HepG2 (cell line): ENCODE measurements around the gene ARHGEF26. TPM values are rescaled to one million over a fixed set of nuclear protein-coding genes. Genes with fewer than 3 reads are reported as not detected.

Source experiments
- ATAC-seq: fragments of 200-7000 bp; cut with Tn5 transposase; 3 replicates; pipeline ENCODE4 v1.9.1; 2020; ENCODE audit warnings: mild to moderate bottlenecking, moderate library complexity
- BruUV-seq: library from RNA; stranded (reverse); fragments of 400-500 nt; replicated peaks from 2 replicates; lab custom pipeline; 2021; lab: Mats Ljungman, UMichigan
- CTCF ChIA-PET: fragments of 300-600 bp; formaldehyde crosslinking; extraction: SDS; loops from one replicate; lab custom pipeline; 2021; ENCODE audit warnings: low total read pairs, inconsistent platforms, low intra/inter-chr PET ratio; lab: Yijun Ruan, JAX
- POLR2A ChIA-PET: fragments of 350-600 bp; sonication (Branson Sonifier 250); formaldehyde crosslinking; loops from one replicate; lab custom pipeline; 2020; ENCODE audit warnings: antibody characterized with exemption, inconsistent platforms; lab: Yijun Ruan, JAX
- DNase-seq: peaks from one replicate; pipeline ENCODE4 v3.0.0-alpha.2; 2015; ENCODE audit warnings: low spot score
- FAIRE-seq: peaks from 3 replicates; lab custom pipeline; 2011; peaks lifted over from hg19 to GRCh38; lab: Jason Lieb, UNC
- H2AFZ ChIP-seq: one replicate; pipeline ENCODE4 v1.6.1; 2011; ENCODE audit warnings: low read length, inconsistent platforms
- H3K27ac ChIP-seq: fragments of 300-600 bp; 3 replicates; pipeline ENCODE4 v1.8.0; 2011; ENCODE audit warnings: mixed run types, mild to moderate bottlenecking, mixed read lengths, low read length, inconsistent platforms; ENCODE audit not compliant: insufficient read depth; ENCODE audit errors: extremely low read length
- H3K27me3 ChIP-seq, 2 experiments: fragments of 200-600 bp in 1 of 2; 2 replicates in 1 of 2; 3 replicates in 1 of 2; pipeline versions ENCODE4 v1.6.0 to v1.8.0; 2011; ENCODE audit warnings: low read length in 2 of 2, mild to moderate bottlenecking in 2 of 2, moderate library complexity in 2 of 2, inconsistent platforms in 1 of 2; ENCODE audit not compliant: insufficient read depth in 2 of 2, control insufficient read depth in 1 of 2
- H3K36me3 ChIP-seq, 2 experiments: fragments of 200-600 bp in 1 of 2; replicated peaks in 1 of 2; 2 replicates in 1 of 2; 3 replicates in 1 of 2; pipeline versions ENCODE4 v1.5.1 to v1.8.0; 2011; ENCODE audit warnings: low read length in 2 of 2, inconsistent platforms in 1 of 2; ENCODE audit not compliant: insufficient read depth in 2 of 2, control insufficient read depth in 1 of 2
- H3K4me1 ChIP-seq: 2 replicates; pipeline ENCODE4 v1.5.1; 2012; ENCODE audit warnings: low read length, inconsistent platforms; ENCODE audit not compliant: insufficient read depth
- H3K4me2 ChIP-seq: 2 replicates; pipeline ENCODE4 v1.6.0; 2011; ENCODE audit warnings: low read depth, low read length, inconsistent platforms
- H3K4me3 ChIP-seq, 3 experiments: fragments of 200-600 bp in 1 of 3; sonication (generic), shearing (Covaris generic) in 1 of 3; replicated peaks in 1 of 3; 2 replicates each; pipeline ENCODE4 v1.5.1; 2011 to 2016; ENCODE audit warnings: low read length in 3 of 3, inconsistent platforms in 2 of 3, low read depth in 2 of 3, mild to moderate bottlenecking in 2 of 3, control low read depth in 1 of 3, mixed read lengths in 1 of 3; ENCODE audit not compliant: insufficient read depth in 1 of 3
- H3K79me2 ChIP-seq: one replicate; pipeline ENCODE4 v1.6.1; 2011; ENCODE audit warnings: low read length, inconsistent platforms; ENCODE audit not compliant: insufficient read depth
- H3K9ac ChIP-seq: 2 replicates; pipeline ENCODE4 v1.6.0; 2011; ENCODE audit warnings: mild to moderate bottlenecking, low read depth, low read length, inconsistent platforms; ENCODE audit not compliant: insufficient read depth
- H3K9me3 ChIP-seq: 2 replicates; pipeline ENCODE4 v1.5.1; 2012; ENCODE audit warnings: mild to moderate bottlenecking, low read length
- H4K20me1 ChIP-seq: 2 replicates; pipeline ENCODE4 v1.6.0; 2011; ENCODE audit warnings: inconsistent platforms, mild to moderate bottlenecking, low read length, moderate library complexity; ENCODE audit not compliant: insufficient read depth
- FOXO4 ChIP-seq: sonication (generic); formaldehyde crosslinking; conservative IDR thresholded peaks from 2 replicates; pipeline ENCODE4 v1.8.1; 2023; ENCODE audit warnings: missing genetic modification reagents
- HNRNPLL ChIP-seq: fragments of 200-400 bp; formaldehyde crosslinking; IDR thresholded peaks from 2 replicates; pipeline ENCODE4 v1.6.1; 2017; ENCODE audit warnings: mild to moderate bottlenecking, low read depth, low read length; ENCODE audit not compliant: poor library complexity, severe bottlenecking
- MIXL1 ChIP-seq: IDR thresholded peaks from 2 replicates; pipeline ENCODE4 v1.6.1; 2016
- MZF1 ChIP-seq: sonication (generic); formaldehyde crosslinking; IDR thresholded peaks from 2 replicates; pipeline ENCODE4 v1.8.1; 2023; ENCODE audit warnings: mild to moderate bottlenecking, missing genetic modification reagents, borderline replicate concordance
- PRMT3 ChIP-seq: sonication (generic); formaldehyde crosslinking; IDR thresholded peaks from 2 replicates; pipeline ENCODE4 v1.8.1; 2022; ENCODE audit warnings: low read depth, mild to moderate bottlenecking, moderate library complexity, missing genetic modification reagents, borderline replicate concordance
- SETDB1 ChIP-seq: sonication (generic); formaldehyde crosslinking; IDR thresholded peaks from 2 replicates; pipeline ENCODE4 v1.5.1; 2020; ENCODE audit warnings: missing genetic modification reagents, mild to moderate bottlenecking, borderline replicate concordance
- USF2 ChIP-seq, 2 experiments: sonication (generic) in 1 of 2; formaldehyde crosslinking in 1 of 2; IDR thresholded peaks; 2 replicates each; pipeline versions ENCODE4 v1.5.1 to v1.6.1; 2011 to 2020; ENCODE audit warnings: borderline replicate concordance in 1 of 2, low read depth in 1 of 2, low read length in 1 of 2, mild to moderate bottlenecking in 1 of 2, missing genetic modification reagents in 1 of 2, moderate library complexity in 1 of 2
- ZNF17 ChIP-seq: sonication (generic); formaldehyde crosslinking; IDR thresholded peaks from 2 replicates; pipeline ENCODE4 v1.5.0; 2020; ENCODE audit warnings: mild to moderate bottlenecking, missing genetic modification reagents
- ZNF335 ChIP-seq: sonication (generic); formaldehyde crosslinking; IDR thresholded peaks from 2 replicates; pipeline ENCODE4 v1.4.0; 2020; ENCODE audit warnings: missing genetic modification reagents
- ZNF407 ChIP-seq: sonication (generic); formaldehyde crosslinking; IDR thresholded peaks from one replicate; pipeline ENCODE4 v1.5.1; 2020; ENCODE audit warnings: mild to moderate bottlenecking, missing genetic modification reagents; ENCODE audit errors: not compliant biosample characterization
- WGBS: methylation state at CpG from one replicate; pipeline ENCODE4 v1.1.6; 2017; ENCODE audit warnings: low lambda C conversion rate; 5-methylcytosine and 5-hydroxymethylcytosine counted together
- in situ Hi-C: cut with HindIII; loops from 2 replicates; pipeline ENCODE4 v1.10.0; 2017; ENCODE audit warnings: low pct_unique_long_range_greater_than_20kb; ENCODE audit not compliant: extremely low pct_ligation_motif_present
- intact Hi-C: fragments of 100-400 bp; cut with micrococcal nuclease; formaldehyde crosslinking; loops from one replicate; pipeline ENCODE4 v1.10.0; 2022; ENCODE audit not compliant: unreplicated experiment
- polyA plus RNA-seq, 8 experiments: library from polyadenylated mRNA; depleted of rRNA in 3 of 8; stranded (reverse) in 7 of 8; unstranded in 1 of 8; fragments of >200 nt; fragmentation: Illumina TruSeq in 4 of 8; extraction: Trizol in 4 of 8; gene quantifications; 2 replicates each; pipeline versions ENCODE4 v1.2.1 to v1.2.3, GENCODE V29; 2011 to 2016; ENCODE audit warnings: low read depth in 4 of 8, missing spikeins in 1 of 8, mixed read lengths in 1 of 8; ENCODE audit not compliant: insufficient read depth in 1 of 8
- total RNA-seq, 5 experiments: library from RNA; depleted of rRNA; stranded (reverse); fragments of >200 nt; fragmentation: Illumina TruSeq; extraction: Trizol; gene quantifications; 2 replicates each; pipeline ENCODE4 v1.2.3, GENCODE V29; 2016; ENCODE audit warnings: low read depth in 1 of 5

The ARHGEF26 gene
- total and polyA plus RNA-seq, 2 of the 13 experiments (the other 11 are each of a cell fraction or from before 2014, with no cell fraction given) = 0.74 to 6.1 TPM

DNA sequence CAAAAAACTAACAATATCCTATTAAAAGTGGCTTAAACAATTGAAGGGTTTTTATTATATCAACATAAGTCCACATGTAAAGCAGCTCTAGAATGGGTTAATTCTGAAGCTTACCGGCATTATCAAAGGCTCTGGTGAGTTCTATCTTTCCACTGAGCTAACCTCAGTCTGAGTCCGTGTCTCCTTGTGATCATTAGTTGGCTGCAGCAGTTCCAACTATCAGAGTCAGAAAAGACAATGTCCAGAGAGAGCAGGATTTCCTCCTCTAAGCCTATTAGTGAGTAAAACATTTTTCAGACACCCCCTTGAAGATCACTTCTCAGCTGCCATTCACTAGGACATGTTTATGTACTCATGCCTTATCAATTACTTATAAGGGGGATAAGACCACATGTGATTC is 153.2 kb downstream of the ARHGEF26 start:
- H3K4me1 ChIP-seq = no peaks in the 10 kb centered on the region
- BruUV-seq = no TSS peak
- no peaks in the 10 kb centered on the region for H4K20me1 ChIP-seq
- intact Hi-C loops (no loop called here), in situ Hi-C loops (no loop called here)
- H3K27ac ChIP-seq = no peak overlapping the region
- DNase-seq (no peak), ATAC-seq (no peak), FAIRE-seq (no peak)
- 90% methylated on average over 2 of the region's 2 CpGs for WGBS
- no peak overlapping the region for H3K4me3 ChIP-seq
- H3K9me3 ChIP-seq = no peaks in the 10 kb centered on the region
- H3K27me3 ChIP-seq = no peaks in the 10 kb centered on the region; a peak in 1 of 5 replicates
- POLR2A ChIA-PET = no interaction called here
- CTCF ChIA-PET = no interaction called here
- H3K9ac ChIP-seq = no peak overlapping the region
- no peaks in the 10 kb centered on the region for H3K79me2 ChIP-seq
- no peak overlapping the region for H2AFZ ChIP-seq
- no peak overlapping the region for H3K4me2 ChIP-seq
- H3K36me3 ChIP-seq = peaks cover 13 to 43% of the 10 kb centered on the region in 2 experiments
- no peak for TF ChIP-seq PRMT3 (CRISPR knock-in tag)
- no peak for TF ChIP-seq MIXL1 (CRISPR knock-in tag)
- TF ChIP-seq ZNF17 (CRISPR knock-in tag) = no peak
- TF ChIP-seq ZNF407 (CRISPR knock-in tag) = no peak
- TF ChIP-seq MZF1 (CRISPR knock-in tag) = no peak
- no peak for TF ChIP-seq USF2 (IDR thresholded peaks at IDR 0.05; ENCODE audit: low read depth, low read length)
- TF ChIP-seq USF2 (CRISPR knock-in tag; IDR thresholded peaks at IDR 0.05; ENCODE audit: borderline replicate concordance) = no peak
- TF ChIP-seq FOXO4 (CRISPR knock-in tag) = no peak
- no peak for TF ChIP-seq ZNF335 (CRISPR knock-in tag)
- no peak for TF ChIP-seq SETDB1 (CRISPR knock-in tag)
- no peak for TF ChIP-seq HNRNPLL
